Measurements from ENCODE around the gene RHOT2. TPM values are rescaled to one million over a fixed set of nuclear protein-coding genes. Genes with fewer than 3 reads are reported as not detected.

Gene RHOT2
- total and polyA plus RNA-seq, 2 of the 8 experiments (the other 6 are each of a cell fraction or from before 2014, with no cell fraction given) = 149 to 194 TPM

DNA sequence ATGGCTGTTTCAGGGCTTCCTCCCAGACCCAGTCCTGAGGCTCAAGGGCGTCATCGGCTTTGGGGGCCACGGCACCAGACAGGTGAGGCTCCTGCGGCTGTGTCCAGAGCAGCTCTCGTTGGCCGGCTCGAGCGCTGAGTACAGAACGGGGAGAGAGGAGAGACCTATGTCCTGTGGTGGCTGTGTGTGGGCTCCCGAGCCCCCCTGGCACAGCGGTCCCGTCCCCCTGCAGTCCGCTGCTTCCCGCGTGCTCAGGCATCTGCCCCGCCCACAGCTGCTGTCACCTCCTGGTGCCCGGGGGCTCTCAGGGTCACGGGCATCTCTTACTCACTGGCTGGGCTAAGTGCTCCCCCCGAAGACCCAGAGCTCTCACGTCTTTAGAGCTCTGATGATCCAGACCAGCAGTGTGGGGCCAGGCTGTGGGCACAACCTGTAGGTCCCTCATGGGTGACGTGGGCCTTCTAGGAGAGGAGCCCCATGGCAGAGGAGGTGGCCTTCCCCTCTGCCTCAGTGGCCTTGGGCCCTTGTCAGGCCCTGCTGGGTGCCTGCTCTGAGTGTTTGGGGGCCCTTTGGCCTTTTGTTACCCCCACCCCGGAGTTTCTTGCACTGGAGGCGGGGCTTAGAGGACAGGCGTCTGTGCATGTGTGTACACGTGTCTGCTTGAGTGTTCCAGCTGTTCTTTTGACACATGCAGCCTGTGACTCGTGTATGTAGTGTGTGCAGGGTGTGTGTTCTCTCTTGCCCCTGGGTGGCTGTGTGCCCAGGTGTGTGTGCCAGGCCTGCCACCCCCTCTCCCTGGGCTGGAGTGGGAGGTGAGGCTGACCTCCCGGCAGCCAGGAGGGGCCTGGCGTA lies 15.3 kb upstream of the RHOT2 start:
- WGBS, 2 experiments (ENCODE audit: extremely low coverage in 1 of 2, insufficient coverage in 1 of 2, insufficient read length in 1 of 2, insufficient replicate concordance in 2 of 2, low coverage in 1 of 2, low lambda C conversion rate in 2 of 2, missing lambda C conversion rate in 1 of 2) = 90% methylated on average over 18 of the region's 28 CpGs; no CpG with 5 or more reads in 1 of the 2 experiments
- no peak for DNase-seq (ENCODE audit: low read depth in 1 of 2, low spot score in 2 of 2)
- TF ChIP-seq BRCA1 (IDR thresholded peaks at IDR 0.05; ENCODE audit: low read depth, low read length) = no peak
- TF ChIP-seq GTF2F1 (IDR thresholded peaks at IDR 0.05; ENCODE audit: borderline replicate concordance, low read depth, low read length) = no peak
- TF ChIP-seq, protein P1, sequence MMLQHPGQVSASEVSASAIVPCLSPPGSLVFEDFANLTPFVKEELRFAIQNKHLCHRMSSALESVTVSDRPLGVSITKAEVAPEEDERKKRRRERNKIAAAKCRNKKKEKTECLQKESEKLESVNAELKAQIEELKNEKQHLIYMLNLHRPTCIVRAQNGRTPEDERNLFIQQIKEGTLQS (IDR thresholded peaks at IDR 0.05; ENCODE audit: insufficient read depth, low read depth, low read length) = no peak
- TF ChIP-seq CHD2 (IDR thresholded peaks at IDR 0.05; ENCODE audit: low read length) = no peak
- TF ChIP-seq SRF (IDR thresholded peaks at IDR 0.05; ENCODE audit: low read depth, low read length) = no peak
- no peak for TF ChIP-seq RAD21 (IDR thresholded peaks at IDR 0.05 in 1 of 2, conservative IDR thresholded peaks at IDR 0.05 in 1 of 2; ENCODE audit: low read depth in 2 of 2, low read length in 2 of 2)
- no peak for TF ChIP-seq SIX5 (IDR thresholded peaks at IDR 0.05; ENCODE audit: low read depth, low read length)
- no peak for TF ChIP-seq PHF8 (conservative IDR thresholded peaks at IDR 0.05; ENCODE audit: low read depth, low read length)
- TF ChIP-seq BACH1 (IDR thresholded peaks at IDR 0.05; ENCODE audit: low read length) = no peak
- TF ChIP-seq NANOG (IDR thresholded peaks at IDR 0.05; ENCODE audit: insufficient read depth, low read depth, low read length, poor library complexity, severe bottlenecking) = no peak
- no peak for TF ChIP-seq CEBPB (IDR thresholded peaks at IDR 0.05; ENCODE audit: low read depth, low read length)
- Histone ChIP-seq H2BK15ac (ENCODE audit: low read length) (no peak overlapping the region), H4K20me1 (replicated peaks in 1 of 2; ENCODE audit: control insufficient read depth in 1 of 2, insufficient read depth in 2 of 2, low read length in 2 of 2) (peaks cover 0 to 2% of the 10 kb centered on the region in 2 experiments), H3K56ac (replicated peaks; ENCODE audit: insufficient read length, low read depth, low read length) (no peak overlapping the region), H3K9ac (replicated peaks in 1 of 4; ENCODE audit: extremely low read depth in 1 of 4, low read depth in 3 of 4, low read length in 3 of 4) (no peak overlapping the region), H3K23me2 (ENCODE audit: low read depth, low read length) (peaks cover 7% of the 10 kb centered on the region), H4K8ac (ENCODE audit: extremely low read depth, insufficient read depth, low read length) (no peak overlapping the region; the same call in 1 of the 2 replicates), H3K79me2 (ENCODE audit: control insufficient read depth in 1 of 2, insufficient read depth in 2 of 2, low read length in 2 of 2) (no peaks in the 10 kb centered on the region), H3K27ac (ENCODE audit: low read depth, low read length) (no peak overlapping the region), H3K14ac (ENCODE audit: insufficient read length) (no peak overlapping the region), H4K91ac (replicated peaks; ENCODE audit: insufficient read length, low read length) (no peak overlapping the region), H3K4me2 (ENCODE audit: insufficient read depth in 1 of 2, low read depth in 2 of 2, low read length in 2 of 2) (no peak overlapping the region), H3K9me3 (ENCODE audit: insufficient read depth in 2 of 2, low read depth in 1 of 2, low read length in 1 of 2) (no peaks in the 10 kb centered on the region), H2AFZ (ENCODE audit: low read length) (no peak overlapping the region), H4K5ac (ENCODE audit: insufficient read length, low read depth, low read length) (no peak overlapping the region), H2BK120ac (replicated peaks; ENCODE audit: low read depth, low read length) (no peak overlapping the region), H2BK5ac (ENCODE audit: low read depth, low read length) (no peak overlapping the region), H2AK5ac (ENCODE audit: low read depth, low read length) (no peak overlapping the region), H3K4me1 (replicated peaks in 1 of 4; ENCODE audit: control insufficient read depth in 3 of 4, insufficient read depth in 4 of 4, low read length in 3 of 4) (peaks cover 0 to 4% (median under 1%) of the 10 kb centered on the region in 4 experiments; a peak in 4 of 7 replicates), H3K27me3 (replicated peaks in 1 of 4; ENCODE audit: control insufficient read depth in 3 of 4, extremely low read depth in 1 of 4, insufficient read depth in 3 of 4, low read length in 3 of 4) (no peaks in the 10 kb centered on the region), H3K36me3 (ENCODE audit: control insufficient read depth in 2 of 4, insufficient read depth in 4 of 4, low read length in 3 of 4) (peaks cover 0 to 35% (median 1%) of the 10 kb centered on the region in 4 experiments; a peak in 1 of 8 replicates), H3K23ac (ENCODE audit: insufficient read length) (no peak overlapping the region), H3K4me3 (ENCODE audit: extremely low read depth in 1 of 4, insufficient read depth in 2 of 4, low read depth in 3 of 4, low read length in 4 of 4) (no peak overlapping the region), H3K18ac (ENCODE audit: extremely low read depth, low read length) (no peak overlapping the region), H3K79me1 (ENCODE audit: low read depth, low read length) (no peaks in the 10 kb centered on the region), H2BK20ac (ENCODE audit: low read length) (no peak overlapping the region), H2BK12ac (ENCODE audit: low read depth, low read length) (no peak overlapping the region), H3K4ac (replicated peaks; ENCODE audit: insufficient read length, low read depth, low read length) (no peak overlapping the region)
- CTCF ChIA-PET (ENCODE audit: partially characterized antibody) = interaction anchor here (1.0 to 7.9 kb wide), 5 partner anchors 8 to 52 kb away, joined by 3 to 104 read pairs (median 3); partner anchors contain the start of gene RHOT2
- POLR2A ChIA-PET (ENCODE audit: partially characterized antibody) = interaction anchor here (0.7 to 1.9 kb wide), 5 partner anchors 10 to 78 kb away, joined by 3 to 4 read pairs (median 3); partner anchors contain the start of genes METTL26 and RHOT2
- FAIRE-seq = no peak

Data from H1 (cell line).